ENCODE results near the gene LRRC36. TPM values are rescaled to one million over a fixed set of nuclear protein-coding genes. Genes with fewer than 3 reads are reported as not detected.
A peak's percentile ranks its signal among the peaks of the same experiment; 100 is the strongest.

LRRC36 gene
- total and polyA plus RNA-seq, 2 of the 13 experiments (the other 11 are each of a cell fraction or from before 2014, with no cell fraction given): 0.12 to 0.15 TPM

- TF ChIP-seq IRF2 (CRISPR knock-in tag; IDR thresholded peaks at IDR 0.05) (peak; percentile 57; the same call in 1 of the 2 replicates), PRDM10 (CRISPR knock-in tag; IDR thresholded peaks at IDR 0.05; ENCODE audit: low read depth) (0 out of 2 replicates have a peak, but pooled peaks have one; percentile 27), RFXAP (CRISPR knock-in tag; IDR thresholded peaks at IDR 0.05; ENCODE audit: borderline replicate concordance) (no peak), EEA1 (CRISPR knock-in tag; IDR thresholded peaks at IDR 0.05; ENCODE audit: borderline replicate concordance) (no peak), ZNF646 (CRISPR knock-in tag; IDR thresholded peaks at IDR 0.05) (no peak), BRCA1 (CRISPR knock-in tag; IDR thresholded peaks at IDR 0.05) (no peak), SP4 (CRISPR knock-in tag; IDR thresholded peaks at IDR 0.05) (0 out of 2 replicates have a peak, but pooled peaks have one; percentile 56), KLF12 (CRISPR knock-in tag; IDR thresholded peaks at IDR 0.05; ENCODE audit: borderline replicate concordance) (no peak), NFIB (CRISPR knock-in tag; IDR thresholded peaks at IDR 0.05; ENCODE audit: borderline replicate concordance) (no peak), ZNF598 (CRISPR knock-in tag; IDR thresholded peaks at IDR 0.05; ENCODE audit: borderline replicate concordance) (0 out of 2 replicates have a peak, but pooled peaks have one; percentile 23), PPARG (CRISPR knock-in tag; conservative IDR thresholded peaks at IDR 0.05) (peak; percentile 47; the same call in 1 of the 2 replicates), ZBTB3 (CRISPR knock-in tag; IDR thresholded peaks at IDR 0.05; ENCODE audit: borderline replicate concordance, low read depth) (no peak), KMT2A (CRISPR knock-in tag; IDR thresholded peaks at IDR 0.05) (peak; percentile 45; the same call in 1 of the 2 replicates), KDM2A (CRISPR knock-in tag; IDR thresholded peaks at IDR 0.05; ENCODE audit: borderline replicate concordance, low read depth) (peak; percentile 81), NONO (IDR thresholded peaks at IDR 0.05) (no peak), NONO (CRISPR knock-in tag; conservative IDR thresholded peaks at IDR 0.05) (peak; percentile 75), ZBTB34 (CRISPR knock-in tag; IDR thresholded peaks at IDR 0.05) (no peak)
Observed at GRCh38 chr16:67428146-67428731, 101.6 kb downstream of the LRRC36 start (continued).
